Measurements from ENCODE around the gene RCCD1.

RCCD1 gene

GRCh38 chr15:90934256-90934948 is 20.3 kb upstream of the RCCD1 start:
- Histone ChIP-seq H3K9ac (ENCODE audit: low read length) (peak overlapping the region; percentile 23), H3K27ac (ENCODE audit: low read depth, low read length) (no peak overlapping the region), H3K4me1 (ENCODE audit: control insufficient read depth, insufficient read depth, low read length) (peaks cover 17% of the 10 kb centered on the region), H3K9me3 (ENCODE audit: control insufficient read depth, insufficient read depth, low read depth, low read length) (no peaks in the 10 kb centered on the region), H3K4me3 (ENCODE audit: low read depth, low read length) (peak overlapping the region; percentile 82), H3K36me3 (ENCODE audit: control insufficient read depth, insufficient read depth, low read length) (peaks cover 19% of the 10 kb centered on the region), H3K27me3 (ENCODE audit: control insufficient read depth, insufficient read depth, low read length) (peaks cover 8% of the 10 kb centered on the region)

DNA sequence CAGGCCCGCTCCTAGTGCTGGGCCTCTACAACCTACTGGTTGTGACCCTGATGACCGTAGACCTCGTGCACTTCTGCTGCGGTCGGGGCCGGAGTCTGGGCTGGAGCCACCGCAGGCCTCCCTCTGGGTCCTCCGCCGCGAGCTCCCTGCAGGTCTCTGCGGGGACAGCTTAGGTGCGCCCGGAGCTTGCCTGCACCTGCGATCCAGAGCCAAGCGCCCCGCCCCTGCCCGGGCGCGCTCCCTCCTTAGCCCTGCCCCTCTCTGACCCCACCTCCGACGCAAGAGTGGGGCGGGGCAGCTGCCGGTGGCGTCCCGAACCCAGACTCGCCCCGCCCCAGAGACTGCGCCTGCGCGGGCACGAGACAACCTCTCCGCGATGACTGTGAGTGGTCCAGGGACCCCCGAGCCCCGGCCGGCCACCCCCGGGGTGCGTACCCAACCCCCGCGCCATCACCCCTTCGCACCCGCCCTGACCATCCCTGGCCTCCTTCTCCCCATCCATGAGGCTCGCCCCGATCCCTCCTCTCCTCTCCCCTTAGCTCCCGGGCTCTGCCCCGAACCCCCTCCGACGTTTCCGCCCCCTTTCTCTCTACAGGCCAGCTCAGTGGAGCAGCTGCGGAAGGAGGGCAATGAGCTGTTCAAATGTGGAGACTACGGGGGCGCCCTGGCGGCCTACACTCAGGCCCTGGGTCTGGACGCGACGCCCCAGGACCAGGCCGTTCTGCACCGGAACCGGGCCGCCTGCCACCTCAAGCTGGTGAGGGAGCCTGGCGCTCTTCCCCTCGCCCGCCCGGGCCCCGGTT is 19.5 kb upstream of the RCCD1 start, which contains the start of gene UNC45A:
TSS of gene UNC45A (plus strand) at position 337 of the 803 bp plus-strand sequence. CDS start at position 377, 40 bp downstream.
- Histone ChIP-seq H3K4me3 (ENCODE audit: low read depth, low read length) (peak within 1 kb of the TSS; percentile 82), H3K9ac (ENCODE audit: low read length) (peak within 1 kb of the TSS; percentile 54), H3K4me1 (ENCODE audit: control insufficient read depth, insufficient read depth, low read length) (peaks cover 17% of the 10 kb centered on the region), H3K27ac (ENCODE audit: low read depth, low read length) (no peak within 1 kb of the TSS), H3K27me3 (ENCODE audit: control insufficient read depth, insufficient read depth, low read length) (peaks cover 8% of the 10 kb centered on the region), H3K36me3 (ENCODE audit: control insufficient read depth, insufficient read depth, low read length) (peaks cover 27% of the 10 kb centered on the region), H3K9me3 (ENCODE audit: control insufficient read depth, insufficient read depth, low read depth, low read length) (no peaks in the 10 kb centered on the region)

- H3K27ac ChIP-seq (ENCODE audit: low read depth, low read length): no peak overlapping the region
- H3K9ac ChIP-seq (ENCODE audit: low read length): no peak overlapping the region
- peaks cover 8% of the 10 kb centered on the region for H3K27me3 ChIP-seq (ENCODE audit: control insufficient read depth, insufficient read depth, low read length)
- H3K36me3 ChIP-seq (ENCODE audit: control insufficient read depth, insufficient read depth, low read length): peaks cover 41% of the 10 kb centered on the region
- peaks cover 17% of the 10 kb centered on the region for H3K4me1 ChIP-seq (ENCODE audit: control insufficient read depth, insufficient read depth, low read length)
- H3K9me3 ChIP-seq (ENCODE audit: control insufficient read depth, insufficient read depth, low read depth, low read length): no peaks in the 10 kb centered on the region
- no peak overlapping the region for H3K4me3 ChIP-seq (ENCODE audit: low read depth, low read length)
Measured at GRCh38 chr15:90936823-90937222, 17.9 kb upstream of the RCCD1 start.

DNA sequence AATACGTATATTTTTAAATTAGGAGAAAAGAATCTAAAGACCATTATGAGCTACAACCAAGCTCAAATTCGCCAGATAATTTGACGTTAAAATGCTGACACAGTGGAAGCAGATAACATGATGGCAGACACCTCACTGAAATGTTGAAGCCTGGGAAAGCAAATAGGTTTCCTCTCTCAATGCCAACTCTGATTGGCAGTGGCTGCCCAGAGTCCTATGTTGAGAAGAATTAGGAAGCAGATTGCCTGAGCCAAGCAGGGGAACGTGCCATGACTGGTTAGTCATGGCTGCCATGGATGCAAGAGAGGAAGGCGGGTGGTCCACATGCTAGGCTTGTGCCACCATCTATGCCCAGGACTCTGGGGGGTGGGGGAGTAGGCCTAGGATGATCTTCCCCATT is 16.4 kb upstream of the RCCD1 start:
- Histone ChIP-seq H3K4me1 (ENCODE audit: control insufficient read depth, insufficient read depth, low read length) (peaks cover 14% of the 10 kb centered on the region), H3K27ac (ENCODE audit: low read depth, low read length) (no peak overlapping the region), H3K9me3 (ENCODE audit: control insufficient read depth, insufficient read depth, low read depth, low read length) (no peaks in the 10 kb centered on the region), H3K4me3 (ENCODE audit: low read depth, low read length) (no peak overlapping the region), H3K36me3 (ENCODE audit: control insufficient read depth, insufficient read depth, low read length) (peaks cover 56% of the 10 kb centered on the region), H3K9ac (ENCODE audit: low read length) (no peak overlapping the region), H3K27me3 (ENCODE audit: control insufficient read depth, insufficient read depth, low read length) (peaks cover 4% of the 10 kb centered on the region)

DNA sequence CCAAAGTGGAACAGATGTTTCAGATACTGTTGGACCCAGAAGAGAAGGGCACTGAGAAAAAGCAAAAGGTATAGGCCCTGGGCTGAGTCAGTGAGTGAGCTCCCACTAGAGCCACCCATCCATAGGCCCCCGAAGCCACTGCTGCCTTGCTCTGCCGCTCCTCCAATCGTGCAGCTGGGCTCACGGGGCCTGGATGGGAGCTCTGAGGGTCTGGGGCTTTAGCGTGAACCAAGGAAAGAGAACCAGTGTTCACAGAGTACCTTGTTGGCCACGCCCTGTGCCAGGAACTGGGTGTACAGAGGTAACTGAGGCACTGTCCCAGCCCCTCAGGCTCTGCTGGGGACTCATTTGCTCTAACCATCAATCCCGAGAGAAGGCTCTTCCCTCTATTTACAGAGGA is 14.9 kb upstream of the RCCD1 start:
- Histone ChIP-seq H3K9ac (ENCODE audit: low read length) (no peak overlapping the region), H3K27me3 (ENCODE audit: control insufficient read depth, insufficient read depth, low read length) (no peaks in the 10 kb centered on the region), H3K4me3 (ENCODE audit: low read depth, low read length) (no peak overlapping the region), H3K9me3 (ENCODE audit: control insufficient read depth, insufficient read depth, low read depth, low read length) (no peaks in the 10 kb centered on the region), H3K4me1 (ENCODE audit: control insufficient read depth, insufficient read depth, low read length) (peaks cover 10% of the 10 kb centered on the region), H3K27ac (ENCODE audit: low read depth, low read length) (no peak overlapping the region), H3K36me3 (ENCODE audit: control insufficient read depth, insufficient read depth, low read length) (peaks cover 71% of the 10 kb centered on the region)

GRCh38 chr15:90941038-90941437 is 13.6 kb upstream of the RCCD1 start:
- Histone ChIP-seq H3K9me3 (ENCODE audit: control insufficient read depth, insufficient read depth, low read depth, low read length) (no peaks in the 10 kb centered on the region), H3K4me3 (ENCODE audit: low read depth, low read length) (no peak overlapping the region), H3K27me3 (ENCODE audit: control insufficient read depth, insufficient read depth, low read length) (no peaks in the 10 kb centered on the region), H3K36me3 (ENCODE audit: control insufficient read depth, insufficient read depth, low read length) (peaks cover 76% of the 10 kb centered on the region), H3K4me1 (ENCODE audit: control insufficient read depth, insufficient read depth, low read length) (peaks cover 5% of the 10 kb centered on the region), H3K9ac (ENCODE audit: low read length) (no peak overlapping the region), H3K27ac (ENCODE audit: low read depth, low read length) (no peak overlapping the region)

DNA sequence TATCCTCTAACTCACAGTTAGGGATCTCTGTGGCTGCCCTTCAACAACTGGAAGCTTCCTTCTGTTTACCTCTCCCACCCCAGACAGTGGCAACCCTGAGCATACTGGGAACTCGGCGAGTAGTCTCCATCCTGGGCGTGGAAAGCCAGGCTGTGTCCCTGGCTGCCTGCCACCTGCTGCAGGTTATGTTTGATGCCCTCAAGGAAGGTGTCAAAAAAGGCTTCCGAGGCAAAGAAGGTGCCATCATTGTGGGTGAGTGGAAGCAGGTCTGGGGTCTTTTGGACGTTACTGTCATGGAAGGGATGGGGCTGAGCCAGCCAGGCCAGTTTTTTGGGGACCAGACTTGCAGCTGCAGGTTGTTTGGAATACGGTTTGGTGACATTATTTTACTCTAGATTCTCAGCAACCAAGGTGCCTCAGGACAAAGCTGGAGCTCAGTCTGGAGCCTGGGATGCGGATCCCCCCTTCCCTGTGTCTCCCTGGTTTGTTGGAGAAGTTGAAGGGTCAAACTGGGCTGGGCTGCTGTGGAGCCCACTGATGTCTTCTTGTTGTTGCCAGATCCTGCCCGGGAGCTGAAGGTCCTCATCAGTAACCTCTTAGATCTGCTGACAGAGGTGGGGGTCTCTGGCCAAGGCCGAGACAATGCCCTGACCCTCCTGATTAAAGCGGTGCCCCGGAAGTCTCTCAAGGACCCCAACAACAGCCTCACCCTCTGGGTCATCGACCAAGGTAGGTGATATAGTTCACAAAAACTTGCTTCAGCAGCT is 12.1 kb upstream of the RCCD1 start:
- Histone ChIP-seq H3K27ac (ENCODE audit: low read depth, low read length) (no peak overlapping the region), H3K4me1 (ENCODE audit: control insufficient read depth, insufficient read depth, low read length) (no peaks in the 10 kb centered on the region), H3K9ac (ENCODE audit: low read length) (no peak overlapping the region), H3K27me3 (ENCODE audit: control insufficient read depth, insufficient read depth, low read length) (no peaks in the 10 kb centered on the region), H3K4me3 (ENCODE audit: low read depth, low read length) (no peak overlapping the region), H3K36me3 (ENCODE audit: control insufficient read depth, insufficient read depth, low read length) (peaks cover 79% of the 10 kb centered on the region), H3K9me3 (ENCODE audit: control insufficient read depth, insufficient read depth, low read depth, low read length) (no peaks in the 10 kb centered on the region)

- Histone ChIP-seq H3K36me3 (ENCODE audit: control insufficient read depth, insufficient read depth, low read length) (peaks cover 88% of the 10 kb centered on the region), H3K4me1 (ENCODE audit: control insufficient read depth, insufficient read depth, low read length) (no peaks in the 10 kb centered on the region), H3K27me3 (ENCODE audit: control insufficient read depth, insufficient read depth, low read length) (no peaks in the 10 kb centered on the region), H3K9ac (ENCODE audit: low read length) (no peak overlapping the region), H3K27ac (ENCODE audit: low read depth, low read length) (no peak overlapping the region), H3K9me3 (ENCODE audit: control insufficient read depth, insufficient read depth, low read depth, low read length) (no peaks in the 10 kb centered on the region), H3K4me3 (ENCODE audit: low read depth, low read length) (no peak overlapping the region)
Measured at GRCh38 chr15:90945091-90945490, 9.6 kb upstream of the RCCD1 start.

DNA sequence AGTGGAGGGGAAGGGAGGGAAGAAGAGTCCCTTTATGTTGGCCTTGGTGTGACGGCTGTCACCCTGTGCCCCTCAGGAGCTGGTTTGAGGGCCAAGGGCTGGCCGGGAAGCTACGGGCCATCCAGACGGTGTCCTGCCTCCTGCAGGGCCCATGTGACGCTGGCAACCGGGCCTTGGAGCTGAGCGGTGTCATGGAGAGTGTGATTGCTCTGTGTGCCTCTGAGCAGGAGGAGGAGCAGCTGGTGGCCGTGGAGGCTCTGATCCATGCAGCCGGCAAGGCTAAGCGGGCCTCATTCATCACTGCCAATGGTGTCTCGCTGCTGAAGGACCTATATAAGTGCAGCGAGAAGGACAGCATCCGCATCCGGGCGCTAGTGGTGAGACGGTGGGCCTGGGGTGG is 8.1 kb upstream of the RCCD1 start:
- no peak overlapping the region for H3K4me3 ChIP-seq (ENCODE audit: low read depth, low read length)
- no peak overlapping the region for H3K27ac ChIP-seq (ENCODE audit: low read depth, low read length)
- peaks cover 88% of the 10 kb centered on the region for H3K36me3 ChIP-seq (ENCODE audit: control insufficient read depth, insufficient read depth, low read length)
- H3K4me1 ChIP-seq (ENCODE audit: control insufficient read depth, insufficient read depth, low read length): no peaks in the 10 kb centered on the region
- no peaks in the 10 kb centered on the region for H3K27me3 ChIP-seq (ENCODE audit: control insufficient read depth, insufficient read depth, low read length)
- H3K9me3 ChIP-seq (ENCODE audit: control insufficient read depth, insufficient read depth, low read depth, low read length): no peaks in the 10 kb centered on the region
- no peak overlapping the region for H3K9ac ChIP-seq (ENCODE audit: low read length)

DNA sequence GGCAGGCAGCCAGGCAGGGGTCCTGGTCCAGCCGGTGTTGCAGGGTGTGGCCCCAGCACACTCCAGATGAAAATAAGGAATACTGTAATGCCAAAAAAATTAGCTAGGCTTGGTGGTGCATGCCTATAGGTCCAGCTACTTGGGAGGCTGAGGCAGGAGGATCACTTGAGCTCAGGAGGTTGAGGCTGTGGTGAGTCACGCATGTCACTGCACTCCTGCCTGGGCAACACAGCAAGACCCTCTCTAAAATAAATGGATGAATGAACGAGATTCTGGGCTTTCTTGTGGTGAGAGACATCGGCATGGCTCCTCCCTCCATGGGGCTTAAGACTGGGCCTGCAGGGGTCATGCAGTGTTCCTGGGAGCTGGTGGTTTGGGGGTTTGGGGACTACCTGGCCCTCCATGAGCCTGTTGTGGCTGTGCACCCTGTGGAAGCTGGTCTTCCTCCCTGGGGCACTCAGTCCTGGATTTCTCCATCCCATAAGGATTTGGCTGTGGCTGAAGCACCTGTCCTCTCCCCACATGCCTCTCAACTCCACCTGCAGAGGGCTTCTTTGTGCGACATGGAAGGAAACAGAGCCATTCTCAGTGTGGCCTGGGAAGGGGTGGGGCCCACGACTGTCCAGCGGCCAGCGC is 7.6 kb upstream of the RCCD1 start:
- Histone ChIP-seq H3K36me3 (ENCODE audit: control insufficient read depth, insufficient read depth, low read length) (peaks cover 90% of the 10 kb centered on the region), H3K27ac (ENCODE audit: low read depth, low read length) (no peak overlapping the region)

More for the DNA sequence above, 7.6 kb upstream of the RCCD1 start:
- no peaks in the 10 kb centered on the region for H3K27me3 ChIP-seq (ENCODE audit: control insufficient read depth, insufficient read depth, low read length)
- no peaks in the 10 kb centered on the region for H3K9me3 ChIP-seq (ENCODE audit: control insufficient read depth, insufficient read depth, low read depth, low read length)
- H3K9ac ChIP-seq (ENCODE audit: low read length): no peak overlapping the region
- no peaks in the 10 kb centered on the region for H3K4me1 ChIP-seq (ENCODE audit: control insufficient read depth, insufficient read depth, low read length)
- no peak overlapping the region for H3K4me3 ChIP-seq (ENCODE audit: low read depth, low read length)
